Heart left ventricle (tissue), 16 donors: Measurements from ENCODE around the gene ST6GALNAC1. TPM values are rescaled to one million over a fixed set of nuclear protein-coding genes. Genes with fewer than 3 reads are reported as not detected.

Experiments
- ATAC-seq, 4 donors: fragments of 200-7000 bp; cut with Tn5 transposase; one replicate each; pipeline ENCODE4 v1.9.1; 2020 to 2022; ENCODE audit warnings: moderate library complexity in 4 of 4, mild to moderate bottlenecking in 3 of 4, moderate number of reproducible peaks in 1 of 4
- DNase-seq, 5 donors: peaks; one replicate each; pipeline ENCODE4 v3.0.0-alpha.2; 2020
- H3K27ac ChIP-seq, 12 donors: fragments of 200-600 bp; sonication (generic) in 4 of 12; one replicate each; pipeline versions ENCODE4 v1.5.0 to v1.8.0; 2016 to 2022; ENCODE audit warnings: mild to moderate bottlenecking in 2 of 12
- H3K27me3 ChIP-seq, 9 donors: fragments of 200-600 bp; sonication (generic) in 2 of 9; one replicate each; pipeline versions ENCODE4 v1.5.1 to v1.8.0; 2016 to 2022; ENCODE audit warnings: mild to moderate bottlenecking in 3 of 9
- H3K36me3 ChIP-seq, 9 donors: fragments of 200-600 bp; sonication (generic) in 2 of 9; one replicate each; pipeline versions ENCODE4 v1.5.0 to v1.8.0; 2018 to 2022; ENCODE audit warnings: mild to moderate bottlenecking in 2 of 9
- H3K4me1 ChIP-seq, 12 donors: fragments of 200-600 bp; sonication (generic) in 4 of 12; one replicate each; pipeline versions ENCODE4 v1.5.0 to v1.8.0; 2016 to 2022; ENCODE audit warnings: mild to moderate bottlenecking in 3 of 12
- H3K4me3 ChIP-seq, 12 donors: fragments of 200-600 bp; sonication (generic) in 4 of 12; one replicate each; pipeline versions ENCODE4 v1.5.0 to v1.8.0; 2017 to 2022; ENCODE audit warnings: mild to moderate bottlenecking in 9 of 12, moderate library complexity in 4 of 12
- H3K9me3 ChIP-seq, 12 donors: fragments of 200-600 bp; sonication (generic) in 4 of 12; one replicate each; pipeline versions ENCODE4 v1.5.0 to v1.8.0; 2016 to 2022; ENCODE audit warnings: mild to moderate bottlenecking in 1 of 12
- POLR2A ChIP-seq, 2 donors: fragments of 450-650 bp; IDR thresholded peaks; one replicate each; pipeline ENCODE4 v1.6.1; 2017; ENCODE audit warnings: antibody characterized with exemption in 2 of 2, mild to moderate bottlenecking in 2 of 2, moderate library complexity in 2 of 2
- WGBS, 4 donors: extraction: QIAGEN DNeasy Blood & Tissue Kit in 2 of 4; methylation state at CpG; one replicate each; pipeline versions ENCODE4 v1.1.5 to v1.1.7; 2013 to 2018; 5-methylcytosine and 5-hydroxymethylcytosine counted together
- intact Hi-C, 10 donors: fragments of 100-400 bp; cut with DNase I; formaldehyde crosslinking; loops; one replicate each; pipeline versions ENCODE4 v1.11.1 to v1.14.2; 2022
- polyA plus RNA-seq, 2 donors: library from polyadenylated mRNA; stranded (reverse); fragments of 200-250 nt; gene quantifications; one replicate each; pipeline ENCODE4 v1.2.3, GENCODE V29; 2013
- total RNA-seq, 9 donors: library from RNA; depleted of rRNA in 2 of 9; stranded (reverse); fragments of >200 nt in 2 of 9; fragmentation: NEBNext Ultra II Directional in 3 of 9; extraction: Animal tissue kit (Norgen Biotek cat#: 25700) in 3 of 9; gene quantifications; one replicate each; pipeline versions ENCODE4 v1.1.0 to v1.2.4, GENCODE V29; 2016 to 2023
- TF ChIP-seq, protein P1 (sequence below), 12 donors: fragments of 200-600 bp; sonication (generic) in 4 of 12; IDR thresholded peaks; one replicate each; pipeline versions ENCODE4 v1.5.0 to v1.8.0; 2018 to 2022; ENCODE audit warnings: antibody characterized with exemption in 12 of 12, mild to moderate bottlenecking in 5 of 12
- donor health status: ischemic (EF 13 %, LVEDD 7.1; RV severe dilation, severe dysfunction).
- donor health status: healthy with polysubstance abuse.
- donor health status: DM: no; HTN: yes; CAD: no.
- donor health status: DM: no; HTN: no; CAD: no.
- donor health status: ischemic (EF 25% LVEDD 6.9; RV normal size, moderate dysfunction).
- donor health status: ischemic (EF 25% LVEDD 5.7; RV mildly dilated, moderate dysfunction).
- donor health status: healthy.
- donor health status: DM: yes; HTN: yes; CAD: no.
- donor health status: ischemic (EF 35%, LVEDD 5.7; RV mildly dilated, moderate dysfunction).
- donor health status: nonischemic (EF 11% LVEDD 7.7; RV severe dilation, severe dysfunction).
- donor health status: DM: yes; HTN: yes; CAD: no.
- donor health status: PGD.
- donor health status: ischemic (EF 29% LVEDD 5.4; RV normal size, mild dysfunction).
- donor health status: nonischemic (EF 23%, LVEDD 6.1; RV moderate dilation, normal function).

ST6GALNAC1 gene
- total and polyA plus RNA-seq, 11 donors = 1.7 to 10.3 (median 3.5) TPM

DNA sequence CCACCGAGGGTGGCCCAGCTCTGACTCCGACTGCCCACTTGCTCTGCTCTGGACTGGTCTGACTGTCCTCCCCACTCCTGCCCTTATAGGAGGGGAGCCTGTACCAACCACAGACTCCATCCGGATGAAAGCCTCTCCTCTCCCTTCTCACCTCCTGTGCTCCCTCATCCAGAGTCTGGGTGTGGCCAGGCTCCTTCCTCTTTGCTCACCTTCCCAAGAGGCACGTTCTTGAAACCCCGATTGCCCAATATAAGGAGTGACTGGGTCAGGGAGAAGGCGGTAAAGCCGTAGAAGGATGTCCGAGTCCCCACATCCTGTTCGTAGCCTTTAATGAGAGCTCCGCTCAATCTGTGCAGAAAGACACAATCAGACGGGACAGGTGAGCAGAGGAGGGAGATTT is 17.1 kb downstream of the ST6GALNAC1 start:
- peaks cover 0 to 7% (median 0%) of the 10 kb centered on the region in 12 donors for H3K4me1 ChIP-seq
- TF ChIP-seq, protein P1, sequence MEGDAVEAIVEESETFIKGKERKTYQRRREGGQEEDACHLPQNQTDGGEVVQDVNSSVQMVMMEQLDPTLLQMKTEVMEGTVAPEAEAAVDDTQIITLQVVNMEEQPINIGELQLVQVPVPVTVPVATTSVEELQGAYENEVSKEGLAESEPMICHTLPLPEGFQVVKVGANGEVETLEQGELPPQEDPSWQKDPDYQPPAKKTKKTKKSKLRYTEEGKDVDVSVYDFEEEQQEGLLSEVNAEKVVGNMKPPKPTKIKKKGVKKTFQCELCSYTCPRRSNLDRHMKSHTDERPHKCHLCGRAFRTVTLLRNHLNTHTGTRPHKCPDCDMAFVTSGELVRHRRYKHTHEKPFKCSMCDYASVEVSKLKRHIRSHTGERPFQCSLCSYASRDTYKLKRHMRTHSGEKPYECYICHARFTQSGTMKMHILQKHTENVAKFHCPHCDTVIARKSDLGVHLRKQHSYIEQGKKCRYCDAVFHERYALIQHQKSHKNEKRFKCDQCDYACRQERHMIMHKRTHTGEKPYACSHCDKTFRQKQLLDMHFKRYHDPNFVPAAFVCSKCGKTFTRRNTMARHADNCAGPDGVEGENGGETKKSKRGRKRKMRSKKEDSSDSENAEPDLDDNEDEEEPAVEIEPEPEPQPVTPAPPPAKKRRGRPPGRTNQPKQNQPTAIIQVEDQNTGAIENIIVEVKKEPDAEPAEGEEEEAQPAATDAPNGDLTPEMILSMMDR (IDR thresholded peaks at IDR 0.05) = no peak
- no peak for TF ChIP-seq POLR2A (IDR thresholded peaks at IDR 0.05)
- H3K4me3 ChIP-seq = no peak overlapping the region
- ATAC-seq (peak in 1 of 4 donors; percentile 31), DNase-seq (no peak)
- peaks cover 0 to 9% (median 0%) of the 10 kb centered on the region in 9 donors for H3K36me3 ChIP-seq
- 79 to 82% (median 80%) methylated on average over 11 of the region's 11 CpGs for WGBS, 4 donors
- no peaks in the 10 kb centered on the region for H3K9me3 ChIP-seq
- intact Hi-C loops = loop anchor here in 4 of 10 donors (5.0 to 10.0 kb wide), 4 partner anchors 52 to 104 kb away; partner anchors contain the start of gene MXRA7 (in 2 of the 4)
- no peaks in the 10 kb centered on the region for H3K27me3 ChIP-seq
- no peak overlapping the region for H3K27ac ChIP-seq

- H3K27me3 ChIP-seq = no peaks in the 10 kb centered on the region
- H3K27ac ChIP-seq = no peak overlapping the region
- H3K36me3 ChIP-seq = peaks cover 0 to 9% (median 0%) of the 10 kb centered on the region in 9 donors
- no peaks in the 10 kb centered on the region for H3K9me3 ChIP-seq
- 81 to 96% (median 86%) methylated on average over 5 to 6 of the region's 6 CpGs for WGBS, 4 donors
- no peak for TF ChIP-seq POLR2A (IDR thresholded peaks at IDR 0.05)
- TF ChIP-seq, protein P1 (IDR thresholded peaks at IDR 0.05) = no peak
- no peak overlapping the region for H3K4me3 ChIP-seq
- intact Hi-C loops = loop anchor here in 6 of 10 donors (2.0 to 10.0 kb wide), 7 partner anchors 51 to 103 kb away; partner anchors contain the start of gene MXRA7 (in 2 of the 6)
- ATAC-seq (no peak), DNase-seq (no peak)
- peaks cover 0 to 7% (median 0%) of the 10 kb centered on the region in 12 donors for H3K4me1 ChIP-seq
These were observed 18.1 kb downstream of the ST6GALNAC1 start for GRCh38 chr17:76625496-76625895.

GRCh38 chr17:76623271-76624146 is 20.0 kb downstream of the ST6GALNAC1 start:
- peaks cover 0 to 9% (median 0%) of the 10 kb centered on the region in 9 donors for H3K36me3 ChIP-seq
- intact Hi-C loops = loop anchor here (1.0 to 10.0 kb wide), 11 partner anchors 36 to 101 kb away; partner anchors contain the start of genes MXRA7 (in 2 of the 10) and ST6GALNAC2 (in 1 of the 10)
- no peaks in the 10 kb centered on the region for H3K9me3 ChIP-seq
- 28 to 32% (median 31%) methylated on average over 18 of the region's 18 CpGs for WGBS, 4 donors
- ATAC-seq (peak; percentile 47 to 95 (median 90)), DNase-seq (peak; percentile 61 to 90 (median 72))
- H3K27ac ChIP-seq = no peak overlapping the region
- H3K27me3 ChIP-seq = no peaks in the 10 kb centered on the region
- H3K4me1 ChIP-seq = peaks cover 0 to 7% (median 0%) of the 10 kb centered on the region in 12 donors
- no peak for TF ChIP-seq POLR2A (IDR thresholded peaks at IDR 0.05)
- TF ChIP-seq, protein P1 (IDR thresholded peaks at IDR 0.05) = peak; percentile 93 to 98 (median 96)
- no peak overlapping the region for H3K4me3 ChIP-seq

DNA sequence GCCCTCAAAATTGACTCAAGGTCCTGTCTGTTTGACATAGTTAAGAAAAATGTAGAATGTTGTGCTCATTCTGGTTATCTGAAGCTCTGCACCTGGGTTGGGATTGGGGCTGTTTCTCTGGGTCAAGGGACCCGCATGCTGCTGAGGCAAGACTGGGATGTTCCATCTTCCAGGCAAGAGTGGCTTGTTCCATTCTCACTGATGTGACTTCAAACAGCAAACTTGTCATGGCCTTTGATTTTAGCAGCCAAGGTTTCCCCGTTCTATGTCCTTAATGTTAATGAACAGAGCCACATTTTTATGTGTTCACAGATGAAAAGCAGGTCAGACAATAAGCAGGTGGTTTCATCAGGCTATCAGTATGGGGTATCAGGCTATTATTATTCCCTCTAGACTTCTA is 25.7 kb downstream of the ST6GALNAC1 start:
- Histone ChIP-seq H3K27ac (no peak overlapping the region), H3K4me3 (no peak overlapping the region), H3K4me1 (no peaks in the 10 kb centered on the region), H3K36me3 (no peaks in the 10 kb centered on the region), H3K27me3 (no peaks in the 10 kb centered on the region), H3K9me3 (no peaks in the 10 kb centered on the region)
- WGBS, 4 donors = 81 to 88% (median 84%) methylated on average over 2 of the region's 2 CpGs
- ATAC-seq (no peak), DNase-seq (no peak)
- intact Hi-C loops = loop anchor here in 1 of 10 donors (5.0 kb wide), 1 partner anchor 51 kb away; a partner anchor contains a TSS
- no peak for TF ChIP-seq POLR2A (IDR thresholded peaks at IDR 0.05)
- TF ChIP-seq, protein P1 (IDR thresholded peaks at IDR 0.05) = no peak
